Upper lobe of right lung (tissue), 1 donor: ENCODE measurements around the gene PCNT. TPM values are rescaled to one million over a fixed set of nuclear protein-coding genes. Genes with fewer than 3 reads are reported as not detected.

Experiments used
- ATAC-seq: fragments of 200-7000 bp; cut with Tn5 transposase; one replicate; pipeline ENCODE4 v1.9.1; 2020; ENCODE audit warnings: mild to moderate bottlenecking, moderate library complexity
- DNase-seq: peaks from one replicate; pipeline ENCODE4 v3.0.0-alpha.2; 2020
- H3K27ac ChIP-seq: fragments of 200-600 bp; one replicate; pipeline ENCODE4 v1.8.0; 2022
- H3K27me3 ChIP-seq: fragments of 200-600 bp; one replicate; pipeline ENCODE4 v1.8.0; 2022; ENCODE audit warnings: mild to moderate bottlenecking
- H3K36me3 ChIP-seq: fragments of 200-600 bp; one replicate; pipeline ENCODE4 v1.8.0; 2022
- H3K4me1 ChIP-seq: fragments of 200-600 bp; one replicate; pipeline ENCODE4 v1.8.0; 2022
- H3K4me3 ChIP-seq: fragments of 200-600 bp; one replicate; pipeline ENCODE4 v1.8.0; 2022; ENCODE audit warnings: mild to moderate bottlenecking
- H3K9me3 ChIP-seq: fragments of 200-600 bp; one replicate; pipeline ENCODE4 v1.8.0; 2022
- CTCF ChIP-seq: fragments of 200-600 bp; IDR thresholded peaks from one replicate; pipeline ENCODE4 v1.8.0; 2022; ENCODE audit warnings: antibody characterized with exemption
- intact Hi-C: fragments of 100-400 bp; cut with DNase I; formaldehyde crosslinking; loops from one replicate; pipeline ENCODE4 v1.11.0; 2022
- total RNA-seq: library from RNA; stranded (reverse); fragmentation: NEBNext Ultra II Directional; extraction: Animal tissue kit (Norgen Biotek cat#: 25700); gene quantifications from one replicate; pipeline ENCODE4 v1.2.1, GENCODE V29; 2021
- donor health status: DM: no; HTN: yes; CAD: no; lungs with severe emphysema.

The PCNT gene
- total RNA-seq, 1 donor from 2014 or later: 29.3 TPM

- H3K4me1 ChIP-seq: no peaks in the 10 kb centered on the region
- ATAC-seq (no peak), DNase-seq (no peak)
- H3K36me3 ChIP-seq: peaks cover 96% of the 10 kb centered on the region
- no peak overlapping the region for H3K4me3 ChIP-seq
- intact Hi-C loops: no loop called here
- no peaks in the 10 kb centered on the region for H3K9me3 ChIP-seq
- TF ChIP-seq CTCF: no peak
- H3K27me3 ChIP-seq: no peaks in the 10 kb centered on the region
- H3K27ac ChIP-seq: no peak overlapping the region
Measured at GRCh38 chr21:46350571-46350970, 26.6 kb downstream of the PCNT start.

DNA sequence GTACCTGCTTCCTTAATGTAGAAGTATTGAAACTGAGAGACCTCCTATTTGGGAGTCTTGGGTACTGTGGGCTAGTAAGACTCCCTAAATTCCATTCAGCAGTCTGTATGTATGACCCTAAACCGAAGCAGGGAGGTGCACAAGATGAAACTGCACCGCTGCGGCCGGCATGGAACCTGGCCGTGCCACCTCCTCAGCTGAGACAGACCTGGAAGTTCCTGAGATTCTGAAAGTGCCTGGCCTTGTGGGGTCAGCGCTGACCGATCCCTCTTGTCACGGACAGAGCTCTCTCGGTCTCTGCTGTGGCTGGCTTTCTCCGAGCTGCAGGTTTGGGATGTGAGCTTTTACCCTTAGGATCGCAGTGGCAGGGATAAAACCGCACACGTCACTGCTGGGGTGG lies 27.0 kb downstream of the PCNT start:
- DNase-seq (no peak), ATAC-seq (no peak)
- H3K36me3 ChIP-seq: peaks cover 96% of the 10 kb centered on the region
- TF ChIP-seq CTCF: no peak
- H3K4me3 ChIP-seq: no peak overlapping the region
- intact Hi-C loops: no loop called here
- H3K27me3 ChIP-seq: no peaks in the 10 kb centered on the region
- no peaks in the 10 kb centered on the region for H3K9me3 ChIP-seq
- no peaks in the 10 kb centered on the region for H3K4me1 ChIP-seq
- no peak overlapping the region for H3K27ac ChIP-seq

DNA sequence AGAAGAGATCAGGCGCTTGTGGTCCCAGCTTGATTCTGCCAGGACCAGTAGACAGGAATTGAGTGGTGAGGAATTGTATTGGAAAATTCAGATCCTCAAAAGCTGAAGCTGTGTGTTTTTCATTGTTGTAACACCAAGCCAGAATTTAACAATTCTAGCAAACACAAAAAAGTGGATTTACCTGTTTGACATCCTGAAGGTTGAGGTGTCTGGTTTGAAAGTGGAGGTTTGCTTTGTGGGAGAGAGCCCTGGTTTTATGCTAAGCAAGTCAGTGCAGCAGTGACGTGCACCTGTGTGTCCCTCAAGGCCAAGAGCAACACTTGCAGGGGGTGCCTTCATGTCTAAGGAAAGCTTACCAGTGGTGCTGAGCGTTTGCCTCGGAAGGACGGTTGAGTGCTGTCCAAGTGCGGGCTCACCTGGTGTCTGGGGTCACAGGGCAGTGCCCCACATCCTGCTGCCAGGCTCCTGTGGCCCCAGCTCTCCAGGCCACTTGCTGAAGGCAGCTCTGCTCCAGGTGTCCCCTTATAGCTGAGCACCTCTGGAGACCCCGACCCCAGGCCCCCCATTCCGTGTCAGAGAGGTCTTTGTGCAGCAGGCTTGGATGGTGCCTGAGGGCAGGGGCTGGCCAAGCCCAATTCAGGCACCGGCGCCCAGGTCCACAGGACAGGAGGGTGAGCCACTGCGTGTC lies 27.7 kb downstream of the PCNT start:
- intact Hi-C loops: no loop called here
- no peak for DNase-seq
- TF ChIP-seq CTCF: no peak
- peaks cover 93% of the 10 kb centered on the region for H3K36me3 ChIP-seq
- H3K27ac ChIP-seq: no peak overlapping the region
- no peak overlapping the region for H3K4me3 ChIP-seq
- H3K27me3 ChIP-seq: no peaks in the 10 kb centered on the region
- H3K9me3 ChIP-seq: no peaks in the 10 kb centered on the region
- no peak for ATAC-seq
- no peaks in the 10 kb centered on the region for H3K4me1 ChIP-seq

DNA sequence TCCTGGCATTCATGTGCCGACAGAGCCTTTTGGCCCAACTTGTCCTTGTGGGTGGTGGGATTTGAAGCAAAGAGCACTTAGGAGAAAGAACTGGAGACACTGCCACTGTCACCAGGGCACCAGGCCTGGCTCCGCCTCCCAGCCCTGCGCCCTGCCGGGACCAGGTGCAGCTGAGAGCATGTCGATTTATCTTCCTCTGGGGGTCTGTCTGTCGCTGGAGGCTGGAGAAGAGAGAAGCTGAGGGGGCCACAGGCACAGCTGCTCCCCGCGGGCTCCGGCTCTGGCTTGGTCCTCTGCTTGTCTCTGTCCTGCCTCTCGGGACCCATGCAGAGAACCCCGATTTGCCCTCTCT lies 28.2 kb downstream of the PCNT start:
- Histone ChIP-seq H3K27me3 (no peaks in the 10 kb centered on the region), H3K36me3 (peaks cover 93% of the 10 kb centered on the region), H3K27ac (no peak overlapping the region), H3K4me3 (no peak overlapping the region), H3K9me3 (no peaks in the 10 kb centered on the region), H3K4me1 (no peaks in the 10 kb centered on the region)
- ATAC-seq (no peak), DNase-seq (no peak)
- no peak for TF ChIP-seq CTCF
- intact Hi-C loops: no loop called here

GRCh38 chr21:46352913-46353312 lies 29.0 kb downstream of the PCNT start:
- Histone ChIP-seq H3K27ac (no peak overlapping the region), H3K9me3 (no peaks in the 10 kb centered on the region), H3K27me3 (no peaks in the 10 kb centered on the region), H3K36me3 (peaks cover 93% of the 10 kb centered on the region), H3K4me3 (no peak overlapping the region), H3K4me1 (no peaks in the 10 kb centered on the region)
- ATAC-seq (no peak), DNase-seq (no peak)
- intact Hi-C loops: no loop called here
- TF ChIP-seq CTCF: no peak

DNA sequence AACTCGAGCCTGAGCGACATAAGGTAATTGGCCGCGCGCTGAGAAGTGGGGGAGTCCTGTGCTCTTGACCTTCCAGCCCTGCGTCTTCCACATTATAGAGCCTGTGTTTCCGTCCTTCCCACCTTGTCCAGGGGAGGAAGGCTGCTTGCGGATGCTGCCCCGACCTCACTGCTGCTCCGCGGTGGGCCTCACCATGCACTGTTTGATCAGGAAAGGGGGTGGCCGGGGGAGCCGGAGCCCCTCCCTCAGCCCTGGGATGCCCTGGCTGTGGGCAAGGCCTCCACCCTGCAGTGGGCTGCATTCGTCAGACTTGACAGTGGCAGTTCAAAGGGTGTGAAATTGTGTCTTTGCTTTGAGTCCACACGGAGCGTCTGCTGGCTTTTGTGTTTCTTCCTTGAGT lies 30.1 kb downstream of the PCNT start:
- TF ChIP-seq CTCF: no peak
- no peaks in the 10 kb centered on the region for H3K4me1 ChIP-seq
- H3K4me3 ChIP-seq: no peak overlapping the region
- H3K36me3 ChIP-seq: peaks cover 93% of the 10 kb centered on the region
- intact Hi-C loops: no loop called here
- DNase-seq (no peak), ATAC-seq (no peak)
- H3K9me3 ChIP-seq: no peaks in the 10 kb centered on the region
- H3K27me3 ChIP-seq: no peaks in the 10 kb centered on the region
- no peak overlapping the region for H3K27ac ChIP-seq
